WTC11 (cell line): ENCODE data around the gene KCNE1.

Experiments
- CTCF ChIP-seq: fragments of 200-600 bp; IDR thresholded peaks from 2 replicates; pipeline ENCODE4 v1.8.0; 2022; ENCODE audit warnings: antibody characterized with exemption
- EMX1 ChIP-seq: fragments of 250-450 bp; sonication (Bioruptor Pico); IDR thresholded peaks from 2 replicates; pipeline ENCODE4 v1.8.0; 2021; ENCODE audit warnings: mild to moderate bottlenecking
- GRHL2 ChIP-seq: fragments of 250-450 bp; sonication (Bioruptor Pico); IDR thresholded peaks from 2 replicates; pipeline ENCODE4 v1.8.0; 2022; ENCODE audit warnings: mild to moderate bottlenecking, moderate library complexity; ENCODE audit not compliant: insufficient replicate concordance, severe bottlenecking
- GTF2I ChIP-seq: fragments of 250-450 bp; sonication (Bioruptor Pico); conservative IDR thresholded peaks from 2 replicates; pipeline ENCODE4 v1.4.0; 2021; ENCODE audit warnings: mild to moderate bottlenecking
- IRF1 ChIP-seq: sonication (generic); formaldehyde crosslinking; IDR thresholded peaks from 2 replicates; pipeline ENCODE4 v1.8.0; 2023; ENCODE audit warnings: missing genetic modification reagents
- SMAD3 ChIP-seq: sonication (generic); formaldehyde crosslinking; IDR thresholded peaks from 2 replicates; pipeline ENCODE4 v1.8.0; 2022; ENCODE audit warnings: missing genetic modification reagents, mild to moderate bottlenecking, borderline replicate concordance
- TF ChIP-seq, protein P1 (sequence below): sonication (generic); formaldehyde crosslinking; IDR thresholded peaks from 2 replicates; pipeline ENCODE4 v1.8.1; 2023; ENCODE audit warnings: mild to moderate bottlenecking, missing genetic modification reagents

DNA sequence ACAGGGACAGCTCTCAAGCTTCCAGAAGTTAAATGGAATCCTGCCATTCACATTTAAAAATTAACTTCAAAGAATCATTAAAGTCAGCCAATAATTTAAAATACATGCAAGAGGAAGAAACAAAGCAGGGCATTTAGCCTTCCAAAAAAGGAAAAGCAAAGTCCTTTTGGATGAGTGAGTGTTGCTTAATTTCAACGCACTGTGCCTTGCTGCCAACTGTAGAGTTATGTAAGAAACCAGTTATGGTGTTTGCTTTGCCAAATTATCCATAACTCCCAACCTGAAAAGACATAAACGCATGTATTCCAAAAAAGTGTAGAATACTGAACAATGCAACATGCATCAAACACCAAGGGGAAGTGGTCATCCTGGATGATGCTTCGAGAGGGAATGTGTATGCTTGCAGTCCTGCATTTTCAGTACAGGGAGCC lies 16.1 kb upstream of the KCNE1 start:
- TF ChIP-seq CTCF (no peak), IRF1 (CRISPR knock-in tag) (no peak), EMX1 (no peak), GRHL2 (CRISPR knock-in tag) (no peak), GTF2I (CRISPR knock-in tag) (no peak), SMAD3 (CRISPR knock-in tag) (no peak)
- TF ChIP-seq, protein P1, sequence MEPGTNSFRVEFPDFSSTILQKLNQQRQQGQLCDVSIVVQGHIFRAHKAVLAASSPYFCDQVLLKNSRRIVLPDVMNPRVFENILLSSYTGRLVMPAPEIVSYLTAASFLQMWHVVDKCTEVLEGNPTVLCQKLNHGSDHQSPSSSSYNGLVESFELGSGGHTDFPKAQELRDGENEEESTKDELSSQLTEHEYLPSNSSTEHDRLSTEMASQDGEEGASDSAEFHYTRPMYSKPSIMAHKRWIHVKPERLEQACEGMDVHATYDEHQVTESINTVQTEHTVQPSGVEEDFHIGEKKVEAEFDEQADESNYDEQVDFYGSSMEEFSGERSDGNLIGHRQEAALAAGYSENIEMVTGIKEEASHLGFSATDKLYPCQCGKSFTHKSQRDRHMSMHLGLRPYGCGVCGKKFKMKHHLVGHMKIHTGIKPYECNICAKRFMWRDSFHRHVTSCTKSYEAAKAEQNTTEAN (CRISPR knock-in tag) = no peak
